HG02588 (cell line): ENCODE data around the gene MORN5.
"Not testable (repeated sequence)": the region's sequence is repeated elsewhere in the genome, so short reads cannot be mapped to it uniquely, and the experiment has no call there.

Experiments used
- ATAC-seq: cut with Tn5 transposase; IDR thresholded peaks from one replicate; pipeline ENCODE4 v1.9.1; 2021; ENCODE audit warnings: mild to moderate bottlenecking, moderate library complexity; ENCODE audit not compliant: unreplicated experiment

MORN5 gene

GRCh38 chr9:122159026-122159924 is at the start of gene MORN5, which contains the start of gene NDUFA8:
TSS of gene MORN5 (plus strand) at chr9:122159908. CDS start at chr9:122159973, 65 bp downstream.
TSS of gene NDUFA8 (minus strand) at chr9:122159779. CDS start at chr9:122159677, 102 bp downstream.
- ATAC-seq = peak; percentile 95

- no peak for ATAC-seq
These were observed 49.4 kb upstream of the MORN5 start for GRCh38 chr9:122110100-122110833.

- ATAC-seq = no peak
These were observed 48.2 kb upstream of the MORN5 start for GRCh38 chr9:122111413-122112085.

GRCh38 chr9:122112238-122112637 is 47.5 kb upstream of the MORN5 start:
- ATAC-seq = no peak

- ATAC-seq = no peak
These were observed 46.1 kb upstream of the MORN5 start for GRCh38 chr9:122113574-122113973.

- ATAC-seq = no peak
These were observed 44.3 kb upstream of the MORN5 start for GRCh38 chr9:122115176-122116035.

GRCh38 chr9:122116040-122116439 is 43.7 kb upstream of the MORN5 start:
- no peak for ATAC-seq

GRCh38 chr9:122116448-122117173 is 43.1 kb upstream of the MORN5 start:
- no peak for ATAC-seq

GRCh38 chr9:122117241-122117640 is 42.5 kb upstream of the MORN5 start:
- ATAC-seq = not testable (repeated sequence)

GRCh38 chr9:122118343-122119165 is 41.2 kb upstream of the MORN5 start:
- no peak for ATAC-seq

GRCh38 chr9:122119166-122119521 is 40.6 kb upstream of the MORN5 start:
- no peak for ATAC-seq

- no peak for ATAC-seq
These were observed 40.0 kb upstream of the MORN5 start for GRCh38 chr9:122119721-122120120.

- no peak for ATAC-seq
These were observed 39.2 kb upstream of the MORN5 start for GRCh38 chr9:122120316-122121071.

- ATAC-seq = no peak
These were observed 38.3 kb upstream of the MORN5 start for GRCh38 chr9:122121391-122121790.

GRCh38 chr9:122121931-122122330 is 37.8 kb upstream of the MORN5 start:
- no peak for ATAC-seq

GRCh38 chr9:122122468-122122867 is 37.2 kb upstream of the MORN5 start:
- ATAC-seq = no peak

GRCh38 chr9:122122903-122123632 is 36.6 kb upstream of the MORN5 start:
- ATAC-seq = no peak

GRCh38 chr9:122124048-122124447 is 35.7 kb upstream of the MORN5 start:
- ATAC-seq = no peak
